Astrocyte (in vitro differentiated cells and primary cell): ENCODE results near the gene RMND5A.

Experiments
- EZH2 ChIP-seq: IDR thresholded peaks from 2 replicates; pipeline ENCODE4 v1.6.1; 2012; ENCODE audit warnings: mild to moderate bottlenecking, low read length, inconsistent platforms; ENCODE audit not compliant: insufficient read depth
- TF ChIP-seq, protein P1 (sequence below): IDR thresholded peaks from 2 replicates; pipeline ENCODE4 v1.5.1; 2011; ENCODE audit warnings: low read depth, mild to moderate bottlenecking, inconsistent platforms, low read length, moderate library complexity; ENCODE audit not compliant: insufficient read depth

GRCh38 chr2:86787736-86788135, 67.6 kb downstream of the RMND5A start:
- TF ChIP-seq, protein P1, sequence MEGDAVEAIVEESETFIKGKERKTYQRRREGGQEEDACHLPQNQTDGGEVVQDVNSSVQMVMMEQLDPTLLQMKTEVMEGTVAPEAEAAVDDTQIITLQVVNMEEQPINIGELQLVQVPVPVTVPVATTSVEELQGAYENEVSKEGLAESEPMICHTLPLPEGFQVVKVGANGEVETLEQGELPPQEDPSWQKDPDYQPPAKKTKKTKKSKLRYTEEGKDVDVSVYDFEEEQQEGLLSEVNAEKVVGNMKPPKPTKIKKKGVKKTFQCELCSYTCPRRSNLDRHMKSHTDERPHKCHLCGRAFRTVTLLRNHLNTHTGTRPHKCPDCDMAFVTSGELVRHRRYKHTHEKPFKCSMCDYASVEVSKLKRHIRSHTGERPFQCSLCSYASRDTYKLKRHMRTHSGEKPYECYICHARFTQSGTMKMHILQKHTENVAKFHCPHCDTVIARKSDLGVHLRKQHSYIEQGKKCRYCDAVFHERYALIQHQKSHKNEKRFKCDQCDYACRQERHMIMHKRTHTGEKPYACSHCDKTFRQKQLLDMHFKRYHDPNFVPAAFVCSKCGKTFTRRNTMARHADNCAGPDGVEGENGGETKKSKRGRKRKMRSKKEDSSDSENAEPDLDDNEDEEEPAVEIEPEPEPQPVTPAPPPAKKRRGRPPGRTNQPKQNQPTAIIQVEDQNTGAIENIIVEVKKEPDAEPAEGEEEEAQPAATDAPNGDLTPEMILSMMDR: no peak
- TF ChIP-seq EZH2: no peak
